ENCODE data around the gene TSPAN33.
"Not testable (repeated sequence)": the region's sequence is repeated elsewhere in the genome, so short reads cannot be mapped to it uniquely, and the experiment has no call there.

The TSPAN33 gene

DNA sequence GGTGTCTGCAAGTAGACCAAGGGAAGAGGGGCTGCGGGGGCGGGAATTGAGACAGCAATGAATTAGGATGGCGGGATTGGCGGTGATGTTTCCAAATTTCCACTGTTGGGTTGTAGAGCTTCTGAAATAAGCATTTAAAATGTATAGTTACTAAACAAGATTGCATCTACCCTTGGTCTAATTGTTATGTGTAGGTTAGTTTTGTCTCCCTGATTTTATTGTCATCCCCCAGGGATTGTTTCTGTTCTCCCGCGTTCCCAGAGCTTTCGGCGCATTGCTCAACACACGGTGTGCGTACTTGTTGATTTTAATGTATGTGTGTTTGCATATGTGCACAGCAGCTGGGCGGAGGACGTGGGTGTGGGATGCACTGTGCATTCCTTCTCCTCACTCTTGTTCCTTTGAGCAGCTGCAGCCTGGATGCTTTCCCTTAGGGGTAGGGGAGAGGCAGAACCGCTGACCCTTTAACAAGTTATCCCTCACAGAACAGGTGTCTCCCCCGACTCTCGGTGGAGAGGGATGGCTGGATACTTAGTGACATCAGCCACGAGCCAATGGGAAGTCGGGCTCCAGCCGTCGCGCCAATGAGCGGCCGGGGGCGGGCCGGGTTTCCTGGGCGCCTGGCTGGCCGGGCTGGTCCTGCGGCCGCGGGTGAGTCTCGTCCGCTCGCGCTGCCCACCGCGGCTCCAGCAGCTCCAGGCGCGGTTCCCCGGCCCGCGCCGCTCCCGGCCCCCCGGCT lies at the start of gene TSPAN33:
Gene TSPAN33, plus strand, starts transcription at position 613 of the 739 bp plus-strand sequence. CDS start 274 bp downstream, outside the sequence.
- peak; percentile 57 for DNase-seq (ENCODE audit: low spot score)

GRCh38 chr7:129095258-129095657 lies 49.2 kb upstream of the TSPAN33 start:
- no peak for DNase-seq (ENCODE audit: low spot score)

DNA sequence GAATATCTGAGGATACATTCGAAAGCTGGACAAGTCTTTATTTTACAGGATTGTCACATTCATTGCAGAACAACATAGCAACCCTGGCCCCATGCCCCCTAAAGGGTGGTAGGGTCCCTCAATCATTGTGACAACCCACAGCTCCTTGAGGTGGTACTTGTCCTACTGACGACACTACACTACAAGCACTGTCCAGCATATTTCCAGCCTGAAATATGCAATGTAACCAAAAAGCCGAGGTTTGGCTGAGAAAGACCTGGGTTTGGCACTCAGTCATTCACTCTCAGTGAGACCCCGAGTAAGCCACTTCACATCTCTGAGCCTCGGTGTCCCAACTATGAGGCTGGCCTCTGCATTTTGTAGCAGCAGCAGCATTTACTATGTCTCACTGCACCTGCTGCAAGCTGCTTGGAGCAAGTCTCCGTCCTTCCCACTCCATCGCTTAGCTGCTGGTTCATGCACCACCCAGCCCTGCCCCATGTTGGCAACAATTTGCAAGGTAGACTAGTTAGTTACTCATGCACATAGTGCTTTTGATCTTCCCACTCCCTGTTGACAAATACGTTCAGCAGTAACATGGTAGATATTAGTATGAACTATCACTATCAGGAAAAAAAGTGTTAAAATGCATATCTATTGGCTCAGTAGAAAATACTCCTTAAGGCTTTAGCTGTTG lies 46.0 kb upstream of the TSPAN33 start:
- DNase-seq (ENCODE audit: low spot score) = no peak

GRCh38 chr7:129100827-129101166 lies 43.7 kb upstream of the TSPAN33 start:
- no peak for DNase-seq (ENCODE audit: low spot score)

DNA sequence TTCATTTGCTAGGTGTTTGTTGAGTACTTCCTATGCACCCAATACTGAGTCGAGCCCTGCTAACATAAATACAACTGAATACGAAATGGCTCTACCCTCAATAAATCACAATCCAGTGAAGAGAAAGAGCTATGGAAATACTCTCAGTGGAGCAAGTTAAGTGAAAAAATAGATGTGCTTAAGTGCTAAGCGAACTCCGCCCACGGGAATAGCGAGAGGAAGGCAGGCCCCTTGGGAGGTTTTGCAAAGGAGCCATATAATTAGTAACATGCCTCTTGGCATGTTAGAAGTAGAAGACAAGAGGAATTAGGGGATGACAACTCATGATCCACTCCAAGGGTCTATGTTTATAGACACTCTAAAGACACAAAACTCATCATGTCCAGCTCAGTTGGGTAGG lies 42.8 kb upstream of the TSPAN33 start:
- no peak for DNase-seq (ENCODE audit: low spot score)

DNA sequence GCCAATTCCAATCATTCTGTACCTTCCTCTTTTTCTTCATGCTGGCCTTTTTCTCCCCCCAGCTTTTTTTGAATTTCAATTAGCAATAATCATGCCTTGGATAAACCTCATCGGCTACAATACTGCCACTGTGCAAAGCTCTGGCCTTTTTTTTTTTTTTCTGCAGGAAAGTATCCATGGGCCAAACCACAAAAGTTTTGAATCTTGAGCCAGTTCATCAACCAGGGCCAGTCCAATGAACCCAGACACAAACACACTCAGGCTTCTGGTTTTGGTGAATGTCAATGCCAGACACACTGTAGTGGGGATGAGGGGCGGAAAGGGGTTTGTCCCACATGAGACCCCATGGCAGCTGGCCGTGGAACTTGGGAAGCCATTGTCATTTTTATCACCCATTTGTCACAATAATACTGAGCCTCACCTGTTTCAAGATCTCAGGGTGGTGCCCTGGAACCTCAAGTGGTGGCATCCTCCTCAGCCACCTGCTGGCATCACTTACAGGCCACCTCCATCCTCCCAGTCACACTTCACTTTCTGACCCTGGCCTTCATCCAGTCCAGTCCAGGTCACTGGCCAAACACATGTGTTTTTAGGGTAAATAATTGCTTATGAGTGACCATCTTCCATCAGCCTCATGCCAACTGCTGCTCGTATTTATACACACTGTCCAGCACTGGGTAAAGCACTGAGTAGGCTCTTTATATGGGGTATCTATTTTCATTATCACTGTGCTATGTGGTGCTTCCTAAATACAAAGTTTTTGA lies 40.8 kb upstream of the TSPAN33 start:
- DNase-seq (ENCODE audit: low spot score) = no peak

- DNase-seq (ENCODE audit: low spot score) = no peak
Measured at GRCh38 chr7:129108581-129108980, 35.9 kb upstream of the TSPAN33 start.

GRCh38 chr7:129110258-129110981 lies 34.1 kb upstream of the TSPAN33 start:
- DNase-seq (ENCODE audit: low spot score) = no peak

DNA sequence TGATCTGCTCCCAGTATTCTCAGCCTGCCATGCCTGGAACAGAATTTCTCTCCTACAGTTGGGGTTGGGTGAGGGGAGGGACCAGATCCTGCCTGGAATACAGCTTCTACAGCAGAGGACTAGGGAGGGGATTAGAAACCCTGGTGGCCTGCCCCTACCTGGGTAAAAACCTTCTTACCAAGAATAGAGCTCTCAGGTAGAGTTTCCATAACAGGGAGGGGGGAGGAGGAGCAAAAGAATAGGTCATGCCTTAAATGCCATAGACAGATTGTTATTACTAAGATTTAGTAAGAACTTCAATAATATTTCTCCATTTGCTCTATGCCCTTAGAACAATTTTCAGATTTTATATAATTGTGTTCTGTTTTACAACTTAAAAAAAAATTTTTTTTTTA lies 33.5 kb upstream of the TSPAN33 start:
- no peak for DNase-seq (ENCODE audit: low spot score)

DNA sequence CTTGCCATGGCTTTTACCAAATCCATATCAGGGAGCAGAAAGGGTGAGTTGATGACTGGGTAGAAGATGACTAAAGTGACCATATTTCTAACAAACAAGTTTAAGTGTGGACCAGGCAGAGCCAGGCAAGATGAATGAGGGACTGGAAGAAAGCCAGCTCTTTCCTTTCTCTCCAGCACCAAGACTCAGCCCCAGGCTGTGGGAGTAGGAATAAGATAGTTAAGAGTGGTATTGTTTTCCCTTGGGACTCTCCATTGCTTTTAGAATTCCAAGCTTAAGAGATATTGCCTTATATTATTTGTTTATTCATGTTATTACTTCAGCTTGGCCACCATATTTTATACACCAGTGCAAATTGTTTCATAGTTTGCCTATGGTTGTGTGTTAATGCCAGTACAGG lies 28.8 kb upstream of the TSPAN33 start:
- DNase-seq (ENCODE audit: low spot score) = no peak

GRCh38 chr7:129118182-129118581 lies 26.3 kb upstream of the TSPAN33 start:
- DNase-seq (ENCODE audit: low spot score) = no peak

GRCh38 chr7:129118976-129119375 lies 25.5 kb upstream of the TSPAN33 start:
- no peak for DNase-seq (ENCODE audit: low spot score)

- DNase-seq (ENCODE audit: low spot score) = not testable (repeated sequence)
Measured at GRCh38 chr7:129121501-129122077, 22.9 kb upstream of the TSPAN33 start.

GRCh38 chr7:129122078-129122750 lies 22.3 kb upstream of the TSPAN33 start:
- DNase-seq (ENCODE audit: low spot score) = no peak

DNA sequence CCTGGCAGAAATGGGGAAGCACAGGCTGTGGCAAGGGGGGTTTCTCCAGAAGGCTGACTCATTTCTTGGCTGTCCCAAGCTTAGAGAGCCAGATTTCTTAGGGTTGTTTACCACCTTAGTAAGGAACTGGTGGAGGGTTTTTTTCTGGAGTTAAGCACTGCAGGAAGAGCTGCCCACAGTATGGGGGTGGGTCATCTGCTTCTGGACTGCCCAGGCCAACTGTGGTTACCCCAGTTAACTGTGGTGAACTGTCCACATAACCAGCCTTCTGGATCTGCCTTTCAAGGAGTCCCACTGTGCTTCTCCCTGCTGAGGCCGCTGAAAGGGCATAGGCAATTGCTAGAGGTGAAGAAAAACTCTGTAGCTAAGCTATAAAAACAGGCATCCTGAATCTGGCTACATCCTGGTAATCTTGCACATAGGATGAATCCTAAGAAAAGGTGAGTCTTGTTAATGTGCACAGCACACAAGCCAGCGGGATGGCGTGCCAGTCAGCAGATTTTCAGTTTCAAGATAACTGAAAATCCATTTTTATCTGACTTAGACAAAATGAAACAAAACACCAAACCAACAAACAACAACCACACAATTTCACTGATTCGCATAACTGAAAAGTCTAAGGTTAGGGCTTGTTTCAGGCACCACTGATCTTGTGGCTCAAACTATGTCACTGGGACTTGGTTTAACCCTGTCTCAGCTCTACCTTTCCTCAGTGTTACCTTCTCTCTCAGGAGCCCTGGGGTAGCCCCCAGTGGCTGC lies 21.6 kb upstream of the TSPAN33 start:
- no peak for DNase-seq (ENCODE audit: low spot score)

DNA sequence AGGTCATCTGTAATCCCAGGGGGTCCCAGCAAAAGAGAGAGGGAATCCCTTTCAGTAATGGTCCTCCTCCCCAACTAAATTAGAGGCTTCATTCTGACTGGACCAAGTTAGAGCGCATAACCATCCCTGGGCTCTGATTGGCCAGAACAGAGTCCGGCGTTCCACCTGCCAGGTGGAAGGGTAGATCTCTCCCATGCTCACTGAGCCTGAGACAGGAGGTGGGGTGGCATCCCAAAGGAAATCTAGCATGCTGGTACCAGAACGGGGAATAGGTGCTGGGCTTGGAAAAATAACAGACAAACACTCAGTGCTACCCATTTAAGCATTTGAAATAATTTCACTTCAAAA lies 21.0 kb upstream of the TSPAN33 start:
- DNase-seq (ENCODE audit: low spot score) = no peak

- DNase-seq (ENCODE audit: low spot score) = no peak
Measured at GRCh38 chr7:129126314-129126713, 18.2 kb upstream of the TSPAN33 start.

GRCh38 chr7:129127154-129127553 lies 17.4 kb upstream of the TSPAN33 start:
- no peak for DNase-seq (ENCODE audit: low spot score)

DNA sequence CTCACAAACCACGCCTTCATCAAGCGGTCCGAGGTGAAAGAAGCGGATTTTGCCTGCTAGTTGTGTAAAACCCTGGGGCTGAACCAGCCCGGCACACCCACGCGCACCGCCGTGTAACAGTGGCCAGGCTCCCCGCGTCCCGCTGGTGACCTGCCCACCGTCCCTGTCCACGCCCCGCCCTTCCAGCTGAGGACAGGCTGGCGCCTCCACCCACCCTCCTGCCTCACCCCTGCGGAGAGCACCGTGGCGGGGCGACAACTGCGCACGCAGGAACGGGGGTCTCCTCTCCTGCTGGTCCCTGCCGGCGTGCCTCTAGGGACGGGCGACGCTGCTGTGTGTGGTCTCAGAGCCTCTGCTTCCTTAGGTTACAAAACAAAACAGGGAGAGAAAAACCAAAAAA lies 16.9 kb upstream of the TSPAN33 start:
- DNase-seq (ENCODE audit: low spot score) = no peak

- no peak for DNase-seq (ENCODE audit: low spot score)
Measured at GRCh38 chr7:129134356-129134987, 10.0 kb upstream of the TSPAN33 start.

Data from putamen (tissue), 1 donor.